ENCODE measurements around the gene PGLYRP2. TPM values are rescaled to one million over a fixed set of nuclear protein-coding genes. Genes with fewer than 3 reads are reported as not detected.

The PGLYRP2 gene
- total RNA-seq, 2 donors from 2014 or later, result not detected

GRCh38 chr19:15421136-15421695, 58.1 kb downstream of the PGLYRP2 start:
- Histone ChIP-seq H3K27ac (ENCODE audit: low read depth, low read length) (no peak overlapping the region), H3K9ac (ENCODE audit: extremely low read depth, low read length, poor library complexity, severe bottlenecking) (no peak overlapping the region)
- 91 to 96% methylated on average over 7 to 12 of the region's 12 CpGs for WGBS, 2 experiments (ENCODE audit: insufficient coverage in 1 of 2, insufficient read length in 1 of 2)

DNA sequence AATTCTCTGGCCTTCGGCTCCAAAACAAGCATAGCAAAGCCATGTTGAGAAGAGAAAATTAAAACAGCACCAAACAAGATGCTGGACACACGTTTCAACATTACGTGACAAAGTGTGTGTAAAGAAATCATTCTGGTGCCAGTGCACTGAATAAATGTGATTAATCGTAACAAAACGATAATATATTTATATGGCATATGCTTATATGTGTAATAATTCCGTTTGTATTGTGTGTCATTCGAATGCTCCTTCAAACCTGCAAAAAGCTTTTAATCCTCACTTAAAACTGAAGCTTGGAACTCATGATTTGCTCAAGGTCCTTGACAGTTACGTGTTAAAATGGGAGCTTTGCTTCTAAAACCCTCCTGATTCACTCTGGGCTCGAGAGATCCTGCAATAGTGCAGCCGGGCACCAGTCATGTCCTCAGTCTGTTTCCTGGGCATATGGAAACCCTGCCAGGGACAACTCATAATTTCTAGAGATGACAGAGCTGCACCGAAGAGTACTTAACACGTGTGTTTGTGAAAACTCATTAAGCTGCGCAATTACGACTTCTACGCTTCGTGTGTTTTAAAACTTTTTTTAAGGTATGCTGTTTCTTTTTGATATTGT, 59.8 kb downstream of the PGLYRP2 start:
- Histone ChIP-seq H3K36me3 (ENCODE audit: control insufficient read depth, insufficient read depth, low read length) (peaks cover 38% of the 10 kb centered on the region), H3K27me3 (ENCODE audit: control insufficient read depth, insufficient read depth, low read length, poor library complexity, severe bottlenecking) (no peaks in the 10 kb centered on the region), H3K4me3 (ENCODE audit: low read length) (peak overlapping the region; percentile 66), H3K9me3 (ENCODE audit: control insufficient read depth, low read length) (peaks cover 11% of the 10 kb centered on the region), H3K4me1 (ENCODE audit: control insufficient read depth, insufficient read depth, low read length) (peaks cover 3% of the 10 kb centered on the region), H3K9ac (ENCODE audit: extremely low read depth, low read length, poor library complexity, severe bottlenecking) (no peak overlapping the region), H3K27ac (ENCODE audit: low read depth, low read length) (no peak overlapping the region)
- Mint-ChIP-seq H3K36me3 (ENCODE audit: low read depth) (peaks cover 37% of the 10 kb centered on the region), H3K27me3 (ENCODE audit: insufficient read depth) (no peaks in the 10 kb centered on the region), H3K9me3 (peaks cover 8% of the 10 kb centered on the region), H3K4me3 (peak overlapping the region; percentile 93), H3K4me1 (peaks cover 9% of the 10 kb centered on the region), H3K27ac (no peak overlapping the region)
- TF ChIP-seq, protein P1, sequence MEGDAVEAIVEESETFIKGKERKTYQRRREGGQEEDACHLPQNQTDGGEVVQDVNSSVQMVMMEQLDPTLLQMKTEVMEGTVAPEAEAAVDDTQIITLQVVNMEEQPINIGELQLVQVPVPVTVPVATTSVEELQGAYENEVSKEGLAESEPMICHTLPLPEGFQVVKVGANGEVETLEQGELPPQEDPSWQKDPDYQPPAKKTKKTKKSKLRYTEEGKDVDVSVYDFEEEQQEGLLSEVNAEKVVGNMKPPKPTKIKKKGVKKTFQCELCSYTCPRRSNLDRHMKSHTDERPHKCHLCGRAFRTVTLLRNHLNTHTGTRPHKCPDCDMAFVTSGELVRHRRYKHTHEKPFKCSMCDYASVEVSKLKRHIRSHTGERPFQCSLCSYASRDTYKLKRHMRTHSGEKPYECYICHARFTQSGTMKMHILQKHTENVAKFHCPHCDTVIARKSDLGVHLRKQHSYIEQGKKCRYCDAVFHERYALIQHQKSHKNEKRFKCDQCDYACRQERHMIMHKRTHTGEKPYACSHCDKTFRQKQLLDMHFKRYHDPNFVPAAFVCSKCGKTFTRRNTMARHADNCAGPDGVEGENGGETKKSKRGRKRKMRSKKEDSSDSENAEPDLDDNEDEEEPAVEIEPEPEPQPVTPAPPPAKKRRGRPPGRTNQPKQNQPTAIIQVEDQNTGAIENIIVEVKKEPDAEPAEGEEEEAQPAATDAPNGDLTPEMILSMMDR (conservative IDR thresholded peaks at IDR 0.05), result peak; percentile 15
- WGBS, 2 experiments (ENCODE audit: insufficient coverage in 1 of 2, insufficient read length in 1 of 2), result 71 to 72% methylated on average over 15 to 16 of the region's 16 CpGs
- DNase-seq, result no peak

More at GRCh38 chr19:15421136-15421695, 58.1 kb downstream of the PGLYRP2 start:
- Mint-ChIP-seq H3K9me3 (peaks cover 8% of the 10 kb centered on the region), H3K27me3 (ENCODE audit: insufficient read depth) (no peaks in the 10 kb centered on the region), H3K4me1 (peaks cover 9% of the 10 kb centered on the region), H3K36me3 (ENCODE audit: low read depth) (peaks cover 38% of the 10 kb centered on the region), H3K4me3 (no peak overlapping the region), H3K27ac (no peak overlapping the region)
- no peak overlapping the region for H3K4me3 ChIP-seq (ENCODE audit: low read length)
- TF ChIP-seq, protein P1 (conservative IDR thresholded peaks at IDR 0.05), result no peak
- H3K9me3 ChIP-seq (ENCODE audit: control insufficient read depth, low read length), result peaks cover 11% of the 10 kb centered on the region
- H3K36me3 ChIP-seq (ENCODE audit: control insufficient read depth, insufficient read depth, low read length), result peaks cover 33% of the 10 kb centered on the region
- H3K27me3 ChIP-seq (ENCODE audit: control insufficient read depth, insufficient read depth, low read length, poor library complexity, severe bottlenecking), result no peaks in the 10 kb centered on the region
- DNase-seq, result no peak
- H3K4me1 ChIP-seq (ENCODE audit: control insufficient read depth, insufficient read depth, low read length), result peaks cover 3% of the 10 kb centered on the region

Small RNA genes within 50 kb of the gene (microRNA-seq; reads per million reads assigned to microRNA genes)
- gene MIR1470 (ENCODE audit: borderline microRNAs expressed), result not detected

Other genes starting within 250 kb of the PGLYRP2 start
- 10 to 100 TPM; 14.5 to 18.7 TPM for gene EPHX3, start 247.1 kb downstream of the PGLYRP2 start, total RNA-seq
- 100 to 1,000 TPM; 149 to 156 TPM for gene BRD4, start 147.0 kb downstream of the PGLYRP2 start, total RNA-seq
- gene AKAP8, start 99.7 kb downstream of the PGLYRP2 start, total RNA-seq, result 10 to 100 TPM; 34.9 to 39.6 TPM
- 100 to 1,000 TPM; 190 to 237 TPM for gene AKAP8L, start 60.5 kb downstream of the PGLYRP2 start, total RNA-seq
- gene WIZ, start 29.5 kb downstream of the PGLYRP2 start, total RNA-seq, result 10 to 100 TPM; 38.0 to 38.6 TPM
- gene RASAL3, start 15.0 kb downstream of the PGLYRP2 start, total RNA-seq, result not detected
- not detected for gene CYP4F22, start 29.0 kb upstream of the PGLYRP2 start, total RNA-seq
- gene CYP4F8, start 135.7 kb upstream of the PGLYRP2 start, total RNA-seq, result not detected
- gene CYP4F3, start 161.4 kb upstream of the PGLYRP2 start, total RNA-seq, result not detected
- gene CYP4F12, start 193.6 kb upstream of the PGLYRP2 start, total RNA-seq, result not detected
- gene OR10H2, start 248.5 kb upstream of the PGLYRP2 start, total RNA-seq, result not detected